ENCODE results near the gene PCGF3.

- TF ChIP-seq SKIL (IDR thresholded peaks at IDR 0.05; ENCODE audit: low read depth, poor library complexity, severe bottlenecking) (no peak), CTCF (IDR thresholded peaks at IDR 0.05 in 2 of 3, conservative IDR thresholded peaks at IDR 0.05 in 1 of 3; ENCODE audit: control insufficient read depth in 2 of 3, extremely low read depth in 1 of 3, insufficient read depth in 1 of 3, low read depth in 3 of 3, low read length in 3 of 3) (no peak), ZBTB33 (IDR thresholded peaks at IDR 0.05) (no peak), JUNB (IDR thresholded peaks at IDR 0.05) (no peak), POLR2A (IDR thresholded peaks at IDR 0.05; ENCODE audit: low read depth, low read length) (no peak), NFYB (IDR thresholded peaks at IDR 0.05; ENCODE audit: insufficient read depth, low read depth, low read length) (no peak), EZH2 (IDR thresholded peaks at IDR 0.05; ENCODE audit: borderline replicate concordance, control insufficient read depth, low read depth, low read length) (no peak)
These were observed 48.8 kb downstream of the PCGF3 start for GRCh38 chr4:754221-755120.

Data from GM12878 (cell line).